HAP-1 (cell line): Measurements from ENCODE around the gene OPN1MW3.
"Not testable (repeated sequence)": the region's sequence is repeated elsewhere in the genome, so short reads cannot be mapped to it uniquely, and the experiment has no call there.

Experiments used
- DNase-seq, 2 experiments: peaks; one replicate each; pipeline ENCODE4 v3.0.0-alpha.2; 2016 to 2020; ENCODE audit warnings: low spot score in 2 of 2
- H3K27me3 ChIP-seq: fragments of 250-450 bp; sonication (Bioruptor Pico); 2 replicates; pipeline ENCODE4 v1.5.1; 2020; ENCODE audit warnings: low read depth, mild to moderate bottlenecking, moderate library complexity
- H3K36me3 ChIP-seq: fragments of 250-450 bp; sonication (Bioruptor Pico); replicated peaks from 2 replicates; pipeline ENCODE4 v1.5.1; 2020; ENCODE audit warnings: mild to moderate bottlenecking
- H3K4me1 ChIP-seq: fragments of 250-450 bp; sonication (Bioruptor Pico); 2 replicates; pipeline ENCODE4 v1.5.1; 2020; ENCODE audit warnings: mild to moderate bottlenecking
- H3K4me3 ChIP-seq: fragments of 250-450 bp; sonication (Bioruptor Pico); 2 replicates; pipeline ENCODE4 v1.5.1; 2020; ENCODE audit warnings: mild to moderate bottlenecking, moderate library complexity
- H3K9me3 ChIP-seq: fragments of 250-450 bp; sonication (Bioruptor Pico); 2 replicates; pipeline ENCODE4 v1.5.1; 2020; ENCODE audit warnings: mild to moderate bottlenecking, moderate library complexity
- in situ Hi-C: fragments of 300-500 bp; cut with MboI; formaldehyde crosslinking; loops from 3 replicates; pipeline ENCODE4 v1.14.3; 2020; ENCODE audit warnings: low sequenced_read_pairs, inconsistent platforms, mixed read lengths

OPN1MW3 gene

DNA sequence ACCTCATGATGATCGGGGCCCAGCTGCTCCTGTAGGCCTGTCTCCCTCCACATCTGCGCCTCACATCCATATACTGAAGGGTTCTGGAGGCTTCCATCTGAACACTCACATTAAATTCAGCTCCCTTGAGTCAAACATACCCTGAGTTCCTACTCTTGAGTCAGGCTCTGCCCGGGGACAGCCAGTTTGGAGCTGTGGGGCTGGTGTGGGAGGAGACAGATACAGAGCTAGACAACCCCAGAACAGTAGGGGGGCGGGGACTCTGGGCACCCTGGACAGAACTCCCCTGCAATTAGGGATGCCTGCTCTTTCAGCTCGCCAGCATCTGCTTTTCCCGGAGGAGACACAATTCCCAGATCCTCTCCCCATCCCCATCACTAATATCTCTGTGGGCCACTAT lies 5.7 kb downstream of the OPN1MW3 start:
- DNase-seq, H3K4me1 ChIP-seq, in situ Hi-C loops, H3K27me3 ChIP-seq, H3K36me3 ChIP-seq, H3K4me3 ChIP-seq, H3K9me3 ChIP-seq: not testable (repeated sequence)

DNA sequence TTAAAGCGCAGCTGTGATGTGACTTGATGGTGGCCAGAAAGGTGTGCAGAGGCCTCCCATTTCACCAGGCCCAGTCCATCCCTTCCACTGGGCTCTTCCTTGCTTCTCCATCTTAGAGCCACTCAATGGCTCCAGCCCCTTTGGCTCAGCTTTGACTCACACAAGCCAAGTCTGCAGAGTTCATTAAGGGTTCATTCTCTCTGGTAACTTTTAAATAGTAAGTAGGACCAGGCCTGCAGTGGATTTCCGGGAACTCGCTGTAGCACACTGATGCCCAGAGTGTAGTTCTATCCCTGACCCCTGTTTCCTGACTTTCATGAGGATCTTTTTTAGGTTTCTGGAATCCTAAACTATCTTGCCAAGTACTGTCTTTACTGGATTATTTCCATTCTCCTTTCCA lies 11.9 kb downstream of the OPN1MW3 start:
- H3K4me3 ChIP-seq, H3K9me3 ChIP-seq, H3K36me3 ChIP-seq, H3K4me1 ChIP-seq, in situ Hi-C loops, H3K27me3 ChIP-seq, DNase-seq: not testable (repeated sequence)

DNA sequence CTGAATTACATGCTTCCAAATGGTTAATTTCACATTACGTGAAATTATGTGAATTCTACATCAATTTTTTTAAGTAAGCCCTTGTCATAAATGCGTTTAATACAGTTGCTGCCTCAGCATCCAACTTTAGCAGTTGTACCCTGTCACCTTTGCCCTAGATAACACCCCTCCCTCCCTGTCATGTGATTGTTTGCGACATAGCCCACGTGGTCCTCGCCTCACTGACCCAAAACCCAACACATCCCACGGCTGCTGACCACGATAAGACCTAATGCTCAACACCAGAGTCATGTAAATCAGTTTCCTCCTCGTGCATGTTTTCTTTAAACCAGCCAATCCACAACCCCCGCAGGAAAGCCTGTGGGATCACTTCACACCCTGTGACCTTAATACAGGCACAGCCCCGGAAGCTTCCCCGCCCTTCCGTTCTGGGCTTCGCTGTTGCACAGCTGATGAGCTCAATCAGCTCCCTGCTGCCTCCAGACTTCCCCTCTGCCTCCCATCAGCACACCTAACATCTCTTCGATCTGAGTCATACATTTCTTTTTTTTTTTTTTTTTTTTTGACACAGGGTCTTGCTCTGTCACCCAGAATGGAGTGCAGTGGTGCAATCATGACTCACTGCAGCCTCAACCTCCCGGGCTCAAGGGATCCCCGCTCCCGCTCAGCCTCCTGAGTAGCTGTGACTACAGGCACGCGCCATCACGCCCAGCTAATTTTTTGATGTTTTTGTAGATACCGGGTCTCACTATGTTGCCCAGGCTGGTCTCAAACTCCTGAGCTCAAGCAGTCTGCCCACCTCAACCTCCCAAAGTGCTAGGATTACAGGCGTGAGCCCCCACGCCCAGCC lies 27.3 kb downstream of the OPN1MW3 start:
- H3K27me3 ChIP-seq, H3K4me3 ChIP-seq, H3K9me3 ChIP-seq, H3K36me3 ChIP-seq, in situ Hi-C loops, DNase-seq, H3K4me1 ChIP-seq: not testable (repeated sequence)

DNA sequence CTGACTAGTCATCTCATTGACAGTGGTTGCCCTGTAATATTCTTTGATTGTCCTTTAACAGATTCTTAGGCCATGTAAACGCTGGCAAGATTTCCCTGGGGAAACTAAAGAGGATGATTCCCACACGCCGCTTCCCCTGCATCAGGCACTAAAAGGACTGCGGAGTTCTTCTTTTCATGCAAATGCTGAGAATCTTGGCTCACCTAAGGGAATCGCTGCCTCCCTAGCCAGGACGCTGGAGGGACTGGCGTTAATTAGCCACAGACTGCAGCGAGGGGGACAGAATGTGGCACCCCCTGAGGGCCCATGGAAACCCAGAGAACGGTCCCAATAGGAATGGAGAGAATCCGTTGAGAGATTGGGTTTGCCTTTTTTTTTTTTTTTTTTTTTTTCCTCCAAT lies 29.0 kb downstream of the OPN1MW3 start:
- in situ Hi-C loops, H3K4me1 ChIP-seq, H3K36me3 ChIP-seq, H3K9me3 ChIP-seq, H3K27me3 ChIP-seq, DNase-seq, H3K4me3 ChIP-seq: not testable (repeated sequence)

DNA sequence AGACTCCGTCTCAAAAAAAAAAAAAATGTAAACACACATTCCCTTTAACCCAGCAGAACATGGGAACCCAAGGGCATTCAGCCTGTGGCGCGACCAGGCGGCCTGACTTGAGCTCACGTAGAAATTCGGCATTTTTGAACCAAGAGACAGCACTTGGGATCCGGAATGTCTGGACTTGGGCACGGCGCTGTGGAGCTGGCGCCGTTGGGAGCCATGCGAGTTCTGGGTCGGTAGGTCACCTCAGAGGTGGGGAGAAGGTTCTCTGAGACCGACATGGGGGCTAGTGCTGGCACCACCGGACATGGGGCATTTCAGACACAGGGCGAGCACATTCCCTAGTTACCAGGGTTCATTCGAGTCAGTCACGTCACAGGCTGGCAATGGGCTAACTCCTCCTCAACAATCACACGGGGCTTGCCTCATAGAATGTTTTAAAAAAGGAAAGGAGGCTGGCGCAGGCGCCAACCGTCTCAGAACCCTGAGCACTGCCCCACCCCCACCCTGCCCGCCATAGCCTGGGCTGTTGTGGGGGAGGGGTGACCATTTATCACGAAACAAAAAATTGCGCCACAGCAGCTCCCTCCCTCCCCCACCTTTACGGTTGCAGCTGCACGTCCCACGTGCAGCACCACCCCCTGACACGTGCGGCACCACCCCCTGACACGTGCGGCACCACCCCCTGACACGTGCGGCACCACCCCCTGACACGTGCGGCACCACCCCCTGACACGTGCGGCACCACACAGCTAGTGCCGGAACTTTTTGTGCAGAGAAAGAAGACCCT lies 37.6 kb downstream of the OPN1MW3 start, which contains the start of gene TEX28:
TEX28 (minus strand) TSS at position 334 of the 784 bp plus-strand sequence. CDS start 3,007 bp downstream, outside the sequence.
- Histone ChIP-seq H3K27me3 (no peaks in the 10 kb centered on the region), H3K4me1 (no peaks in the 10 kb centered on the region)

DNA sequence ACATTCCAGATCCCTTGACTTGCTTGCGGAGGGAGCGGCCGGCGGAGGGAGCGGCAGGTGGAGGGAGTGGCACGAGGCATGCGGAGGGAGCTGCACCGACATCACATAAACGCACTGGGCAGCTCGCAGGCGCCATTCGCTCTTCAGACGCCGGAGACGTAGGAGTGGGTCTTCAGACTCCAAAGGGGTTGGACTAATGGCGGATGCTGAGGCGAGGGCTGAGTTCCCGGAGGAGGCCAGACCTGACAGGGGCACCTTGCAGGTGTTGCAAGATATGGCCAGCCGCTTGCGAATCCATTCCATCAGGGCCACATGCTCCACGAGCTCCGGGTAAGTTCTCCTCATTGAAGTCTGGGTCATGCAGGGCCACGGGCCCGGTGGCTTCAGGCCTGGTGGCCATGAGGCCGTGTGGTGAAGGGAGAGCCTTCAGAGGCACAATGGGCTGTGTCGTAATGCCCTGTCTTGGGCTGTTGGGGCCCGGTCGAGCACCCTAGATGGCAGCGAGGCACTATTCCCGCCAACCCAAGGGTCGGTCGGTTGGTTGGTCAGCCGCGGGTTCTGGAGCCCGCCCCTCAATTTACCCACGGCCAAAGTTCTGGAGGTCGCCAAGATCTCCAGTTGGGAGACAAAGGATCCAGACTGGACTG lies 38.4 kb downstream of the OPN1MW3 start, which contains the start of gene TKTL1:
TKTL1 (plus strand) TSS at position 132 of the 647 bp plus-strand sequence; CDS start at position 197, 65 bp downstream.
- no peaks in the 10 kb centered on the region for H3K9me3 ChIP-seq
- H3K27me3 ChIP-seq, result no peaks in the 10 kb centered on the region
- H3K36me3 ChIP-seq, result no peaks in the 10 kb centered on the region
- no peak within 1 kb of the TSS for H3K4me3 ChIP-seq
- DNase-seq, result no peak
- in situ Hi-C loops, result no loop called here
- H3K4me1 ChIP-seq, result no peaks in the 10 kb centered on the region

More for the DNA sequence above, 37.6 kb downstream of the OPN1MW3 start, which contains the start of gene TEX28:
- no peak for DNase-seq
- in situ Hi-C loops, result no loop called here
- H3K9me3 ChIP-seq, result no peaks in the 10 kb centered on the region
- no peaks in the 10 kb centered on the region for H3K36me3 ChIP-seq
- H3K4me3 ChIP-seq, result no peak within 1 kb of the TSS

DNA sequence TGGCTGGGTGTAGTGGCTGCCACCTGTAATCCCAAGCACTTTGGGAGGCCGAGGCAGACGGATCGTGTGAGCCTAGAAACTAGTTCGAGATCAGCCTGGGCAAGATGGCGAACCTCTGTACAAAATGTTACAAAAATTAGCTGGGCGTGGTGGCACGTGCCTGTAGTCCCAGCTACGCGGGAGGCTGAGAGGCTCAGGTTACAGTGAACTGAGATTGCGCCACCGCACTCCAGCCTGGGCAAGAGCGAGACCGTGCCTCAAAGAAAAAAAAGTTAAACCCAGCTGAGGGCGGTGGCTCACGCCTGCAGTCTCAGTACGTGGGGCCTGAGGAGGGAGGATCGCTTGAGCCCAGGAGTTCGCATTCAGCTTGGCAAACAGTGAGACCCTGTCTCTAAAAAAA lies 39.3 kb downstream of the OPN1MW3 start:
- no peaks in the 10 kb centered on the region for H3K27me3 ChIP-seq
- no peak overlapping the region for H3K4me3 ChIP-seq
- no peaks in the 10 kb centered on the region for H3K9me3 ChIP-seq
- in situ Hi-C loops, result no loop called here
- no peaks in the 10 kb centered on the region for H3K4me1 ChIP-seq
- H3K36me3 ChIP-seq, result no peaks in the 10 kb centered on the region
- no peak for DNase-seq

DNA sequence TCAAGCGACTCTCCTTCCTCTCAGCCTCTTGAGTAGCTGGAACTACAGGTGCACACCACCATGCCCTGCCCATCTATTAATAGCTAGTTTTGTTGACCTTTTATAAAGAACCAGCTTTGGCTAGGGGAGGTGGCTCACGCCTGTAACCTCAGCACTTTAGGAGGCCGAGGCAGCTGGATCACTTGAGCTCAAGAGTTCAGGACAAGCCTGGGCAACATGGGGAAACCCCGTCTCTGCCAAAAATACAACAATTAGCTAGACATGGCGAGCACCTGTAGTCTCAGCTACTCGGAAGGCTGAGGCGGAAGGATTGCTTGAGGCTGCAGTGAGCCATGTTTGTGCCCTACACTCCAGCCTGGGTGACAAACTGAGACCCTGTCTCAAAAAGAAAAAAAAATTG lies 40.9 kb downstream of the OPN1MW3 start:
- Histone ChIP-seq H3K9me3 (no peaks in the 10 kb centered on the region), H3K4me1 (no peaks in the 10 kb centered on the region), H3K36me3 (no peaks in the 10 kb centered on the region), H3K4me3 (no peak overlapping the region), H3K27me3 (no peaks in the 10 kb centered on the region)
- DNase-seq, result no peak
- in situ Hi-C loops, result no loop called here

DNA sequence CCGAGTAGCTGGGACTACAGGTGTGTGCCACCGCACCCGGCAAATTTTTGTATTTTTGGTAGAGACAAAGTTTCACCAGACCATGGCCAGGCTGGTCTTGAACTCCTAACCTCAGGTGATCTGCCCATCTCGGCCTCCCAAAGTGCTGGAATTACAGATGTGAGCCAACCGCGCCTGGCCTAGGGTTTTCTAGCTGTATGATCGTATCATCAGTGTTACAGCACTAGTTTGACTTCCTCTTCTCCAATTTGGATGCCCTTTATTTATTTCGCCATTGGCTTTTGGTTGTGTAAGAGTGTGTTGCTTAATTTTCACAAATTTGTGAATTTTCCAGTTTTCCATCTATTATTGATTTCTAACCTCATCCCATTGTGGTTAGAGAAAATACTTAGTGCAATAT lies 43.4 kb downstream of the OPN1MW3 start:
- Histone ChIP-seq H3K4me3 (no peak overlapping the region), H3K36me3 (no peaks in the 10 kb centered on the region), H3K27me3 (no peaks in the 10 kb centered on the region), H3K4me1 (no peaks in the 10 kb centered on the region), H3K9me3 (no peaks in the 10 kb centered on the region)
- no peak for DNase-seq
- in situ Hi-C loops, result no loop called here

DNA sequence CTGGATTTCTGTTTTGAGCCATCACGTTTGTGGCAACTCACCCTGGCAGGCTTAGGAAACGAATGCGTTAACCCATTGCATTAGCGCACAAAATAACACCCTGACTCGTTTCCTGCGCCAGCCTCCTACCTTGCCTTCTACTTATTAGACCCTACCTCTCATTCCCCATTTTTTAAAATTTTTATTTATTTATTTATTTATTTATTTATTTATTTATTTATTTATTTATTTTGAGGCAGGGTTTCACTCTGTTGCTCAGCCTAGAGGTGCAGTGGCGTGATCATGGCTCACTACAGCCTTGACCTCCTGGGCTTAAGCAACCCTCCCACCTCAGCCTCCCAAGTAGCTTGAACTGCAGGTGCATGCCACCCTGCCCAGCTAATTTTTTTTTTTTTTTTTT lies 45.6 kb downstream of the OPN1MW3 start:
- in situ Hi-C loops, H3K27me3 ChIP-seq, H3K36me3 ChIP-seq, H3K9me3 ChIP-seq, H3K4me1 ChIP-seq, H3K4me3 ChIP-seq, DNase-seq: not testable (repeated sequence)

DNA sequence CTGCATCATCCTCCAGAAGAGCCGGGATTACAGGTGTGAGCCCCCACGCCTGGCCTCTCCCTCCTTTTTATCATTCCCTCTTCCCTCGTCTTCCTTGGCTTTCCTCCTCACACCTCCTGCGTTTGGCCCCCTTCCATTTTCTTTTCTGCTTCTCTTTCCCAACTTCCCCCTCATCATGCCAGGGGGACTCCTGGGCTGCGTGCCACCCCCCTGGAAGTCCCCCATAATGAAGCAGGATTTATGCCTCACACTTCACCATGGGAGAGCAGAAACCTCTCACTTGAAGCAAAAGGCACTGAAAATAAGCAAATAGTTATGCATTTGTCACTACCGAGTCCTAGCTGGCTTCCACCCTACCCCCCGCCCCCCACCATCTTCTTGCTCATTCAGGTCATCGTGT lies 46.1 kb downstream of the OPN1MW3 start:
- in situ Hi-C loops, result no loop called here
- no peaks in the 10 kb centered on the region for H3K4me1 ChIP-seq
- DNase-seq, result no peak
- H3K9me3 ChIP-seq, result no peaks in the 10 kb centered on the region
- no peaks in the 10 kb centered on the region for H3K27me3 ChIP-seq
- H3K4me3 ChIP-seq, result no peak overlapping the region
- H3K36me3 ChIP-seq, result no peaks in the 10 kb centered on the region

DNA sequence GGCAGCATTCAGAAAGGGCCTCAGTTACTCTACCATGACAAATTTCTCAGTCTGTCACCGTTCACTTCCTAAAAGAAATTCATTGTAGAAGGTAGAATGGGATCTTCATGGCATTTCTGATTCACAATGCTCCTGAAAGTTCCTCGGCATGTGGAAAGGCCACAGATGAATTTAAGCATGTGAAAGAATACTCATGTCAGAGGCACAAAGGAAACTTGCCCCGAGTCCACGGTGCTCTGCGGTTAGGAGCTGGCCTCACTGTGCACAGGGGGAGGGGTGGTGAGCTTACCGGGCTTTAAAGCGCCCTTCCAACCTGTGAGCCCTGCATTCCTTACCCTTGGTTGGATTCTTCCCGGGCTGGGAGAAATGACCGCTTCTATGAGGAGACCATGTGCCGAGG lies 47.5 kb downstream of the OPN1MW3 start:
- Histone ChIP-seq H3K4me1 (no peaks in the 10 kb centered on the region), H3K4me3 (no peak overlapping the region), H3K27me3 (no peaks in the 10 kb centered on the region), H3K36me3 (no peaks in the 10 kb centered on the region), H3K9me3 (no peaks in the 10 kb centered on the region)
- in situ Hi-C loops, result no loop called here
- no peak for DNase-seq

DNA sequence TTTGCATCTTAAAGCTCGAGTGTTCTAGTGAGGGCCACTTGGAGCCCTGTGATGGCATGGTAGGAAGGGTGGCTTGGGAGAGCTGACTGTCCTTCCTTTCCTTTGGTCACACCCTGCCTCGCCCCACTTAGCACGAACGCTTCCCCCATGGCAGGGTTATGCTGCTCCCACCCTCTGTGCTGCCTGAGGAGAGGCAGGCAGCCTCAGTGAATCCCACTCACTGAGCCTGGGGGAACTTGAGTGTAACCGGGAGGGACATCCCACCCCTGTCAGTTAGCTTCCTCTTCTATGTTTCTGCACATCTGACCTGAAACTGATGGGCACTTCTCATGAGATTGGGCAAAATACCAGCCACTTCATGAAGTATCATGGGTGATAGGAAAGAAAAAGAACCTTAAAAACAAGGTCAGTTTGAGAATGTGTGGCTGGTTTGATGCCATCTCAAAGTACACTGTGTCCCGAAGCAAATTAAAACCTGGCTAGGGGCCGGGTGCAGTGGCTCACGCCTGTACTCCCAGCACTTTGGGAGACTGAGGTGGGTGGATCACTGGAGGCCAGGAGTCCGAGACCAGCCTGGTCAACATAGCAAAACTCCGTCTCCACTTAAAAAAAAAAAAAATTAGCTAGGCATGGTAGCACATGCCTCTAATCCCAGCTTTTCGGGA lies 48.3 kb downstream of the OPN1MW3 start:
- H3K4me3 ChIP-seq, result no peak overlapping the region
- no peaks in the 10 kb centered on the region for H3K9me3 ChIP-seq
- H3K27me3 ChIP-seq, result no peaks in the 10 kb centered on the region
- H3K36me3 ChIP-seq, result no peaks in the 10 kb centered on the region
- H3K4me1 ChIP-seq, result no peaks in the 10 kb centered on the region
- DNase-seq, result no peak
- in situ Hi-C loops, result no loop called here
